GM19438 (cell line): Measurements from ENCODE around the gene SRRM3.
"Not testable (repeated sequence)": the region's sequence is repeated elsewhere in the genome, so short reads cannot be mapped to it uniquely, and the experiment has no call there.

Experiments used
- ATAC-seq: cut with Tn5 transposase; IDR thresholded peaks from one replicate; pipeline ENCODE4 v1.9.1; 2021; ENCODE audit warnings: low read depth; ENCODE audit not compliant: unreplicated experiment

The SRRM3 gene

GRCh38 chr7:76334320-76334967 is 132.7 kb downstream of the SRRM3 start:
- no peak for ATAC-seq

DNA sequence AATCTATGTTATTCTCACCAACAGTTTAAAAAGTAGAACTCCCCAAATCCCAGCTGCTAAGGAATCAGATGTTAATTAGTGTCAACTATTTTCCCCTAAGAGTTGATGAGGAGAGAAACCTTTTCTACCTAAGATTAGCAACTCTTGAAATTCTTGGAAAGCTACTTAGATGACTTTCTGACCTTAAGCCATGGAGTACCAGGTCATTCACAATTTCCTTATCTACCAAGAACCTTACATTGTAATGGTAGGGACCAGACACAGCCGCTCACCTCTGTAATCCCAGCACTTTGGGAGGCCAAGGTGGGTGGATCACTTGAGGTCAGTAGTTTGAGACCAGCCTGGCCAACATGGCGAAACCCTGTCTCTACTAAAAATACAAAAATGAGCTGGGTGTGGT is 133.7 kb downstream of the SRRM3 start:
- not testable (repeated sequence) for ATAC-seq

GRCh38 chr7:76336094-76336493 is 134.4 kb downstream of the SRRM3 start:
- ATAC-seq: no peak
